Kidney capillary endothelial cell (primary cell): ENCODE measurements around the gene TMEM203.

Experiments used
- DNase-seq: peaks from one replicate; pipeline ENCODE4 v3.0.0-alpha.2; 2018; ENCODE audit warnings: low spot score

The TMEM203 gene

GRCh38 chr9:137165250-137165836, 40.1 kb downstream of the TMEM203 start:
- DNase-seq: no peak

GRCh38 chr9:137164370-137165249, 40.8 kb downstream of the TMEM203 start:
- DNase-seq: no peak

GRCh38 chr9:137163805-137164204, 41.6 kb downstream of the TMEM203 start:
- DNase-seq: no peak

- no peak for DNase-seq
Measured at GRCh38 chr9:137163365-137163715, 42.1 kb downstream of the TMEM203 start.

- no peak for DNase-seq
Measured at GRCh38 chr9:137162505-137163364, 42.7 kb downstream of the TMEM203 start.

GRCh38 chr9:137161558-137162486, 43.6 kb downstream of the TMEM203 start:
- no peak for DNase-seq

- no peak for DNase-seq
Measured at GRCh38 chr9:137160716-137161557, 44.5 kb downstream of the TMEM203 start.

- DNase-seq: no peak
Measured at GRCh38 chr9:137160054-137160425, 45.4 kb downstream of the TMEM203 start.

GRCh38 chr9:137159105-137160053, 46.1 kb downstream of the TMEM203 start:
- DNase-seq: no peak

- DNase-seq: no peak
Measured at GRCh38 chr9:137158625-137159024, 46.8 kb downstream of the TMEM203 start.

GRCh38 chr9:137157618-137158415, 47.6 kb downstream of the TMEM203 start:
- DNase-seq: no peak

GRCh38 chr9:137156567-137157375, 48.7 kb downstream of the TMEM203 start:
- DNase-seq: no peak
